Thyroid gland (tissue), 4 donors: ENCODE results near the gene SORCS2. TPM values are rescaled to one million over a fixed set of nuclear protein-coding genes. Genes with fewer than 3 reads are reported as not detected.

Experiments used
- DNase-seq, 2 donors: peaks; one replicate each; pipeline ENCODE4 v3.0.0-alpha.2; 2019
- H3K27ac ChIP-seq, 3 donors: fragments of 200-600 bp; sonication (generic); 1 replicate in 2 of 3; 2 replicates in 1 of 3; pipeline ENCODE4 v1.5.1; 2016 to 2019; ENCODE audit warnings: mild to moderate bottlenecking in 1 of 3, moderate library complexity in 1 of 3
- H3K27me3 ChIP-seq: fragments of 200-600 bp; sonication (generic); one replicate; pipeline ENCODE4 v1.5.1; 2019
- H3K36me3 ChIP-seq, 2 donors: fragments of 200-600 bp; sonication (generic); one replicate each; pipeline ENCODE4 v1.5.1; 2016 to 2019
- H3K4me1 ChIP-seq, 2 donors: fragments of 200-600 bp; sonication (generic); one replicate each; pipeline ENCODE4 v1.5.1; 2017 to 2019
- H3K4me3 ChIP-seq, 3 donors: fragments of 200-600 bp; sonication (generic); replicated peaks in 1 of 3; 1 replicate in 2 of 3; 2 replicates in 1 of 3; pipeline ENCODE4 v1.5.1; 2016; ENCODE audit warnings: mild to moderate bottlenecking in 1 of 3
- H3K9me3 ChIP-seq: fragments of 200-600 bp; sonication (generic); one replicate; pipeline ENCODE4 v1.5.1; 2017
- POLR2A ChIP-seq, 2 donors: fragments of 450-650 bp; IDR thresholded peaks; one replicate each; pipeline ENCODE4 v1.6.1; 2017; ENCODE audit warnings: antibody characterized with exemption in 2 of 2, mild to moderate bottlenecking in 2 of 2, moderate library complexity in 1 of 2
- WGBS, 2 donors: methylation state at CpG; one replicate each; pipeline ENCODE4 v1.1.5; 2017; 5-methylcytosine and 5-hydroxymethylcytosine counted together
- intact Hi-C: fragments of 100-400 bp; cut with DNase I; formaldehyde crosslinking; loops from one replicate; pipeline ENCODE4 v1.15.1; 2023
- total RNA-seq, 4 donors: library from RNA; depleted of rRNA; stranded (reverse); fragments of >200 nt; gene quantifications; one replicate each; pipeline ENCODE4 v1.2.3, GENCODE V29; 2016
- TF ChIP-seq, protein P1 (sequence below), 6 experiments: fragments of 200-600 bp in 3 of 6; fragments of 450-650 bp in 3 of 6; sonication (generic) in 3 of 6; IDR thresholded peaks; one replicate each; pipeline ENCODE4 v1.5.1; 2016 to 2019; ENCODE audit warnings: antibody characterized with exemption in 6 of 6, mild to moderate bottlenecking in 2 of 6, inconsistent platforms in 1 of 6, moderate library complexity in 1 of 6

SORCS2 gene
- total RNA-seq, 4 donors from 2014 or later, result 1.7 to 13.6 (median 3.6) TPM

DNA sequence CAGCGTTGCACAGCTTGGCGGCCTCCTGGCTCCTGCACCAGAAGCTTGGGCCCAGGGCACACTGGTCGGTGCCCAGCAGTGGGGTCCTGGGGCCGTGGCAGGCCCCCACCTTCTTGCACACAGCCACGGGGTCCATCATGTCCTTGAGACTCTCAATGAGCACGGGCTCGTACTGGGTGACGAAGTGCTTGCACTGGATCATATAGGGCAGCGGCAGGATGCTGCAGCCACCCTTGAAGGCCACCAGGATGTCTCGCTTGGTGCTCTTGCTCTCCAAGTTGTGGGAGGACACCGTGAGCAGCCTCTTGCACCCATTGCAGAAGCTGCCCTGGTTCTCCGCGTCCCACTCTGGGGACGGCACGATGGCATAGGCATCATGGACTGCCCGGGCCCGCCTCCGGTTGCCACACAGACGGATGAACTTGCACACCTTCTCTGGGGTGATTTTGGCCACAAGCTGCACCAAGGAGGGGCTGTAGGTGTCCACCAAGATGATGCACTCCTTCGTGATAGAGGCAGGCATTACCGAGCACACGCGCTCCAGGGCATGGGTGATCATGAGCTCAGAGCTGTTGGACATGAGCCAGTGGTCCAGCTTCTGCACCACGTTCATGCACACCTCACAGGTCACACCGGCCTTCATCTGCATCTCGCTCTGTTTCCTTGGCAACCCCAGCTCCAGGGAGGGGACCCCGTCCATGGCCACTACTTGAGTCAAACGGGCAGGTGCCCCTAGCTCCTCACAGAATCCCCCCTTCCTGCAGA lies 241.2 kb downstream of the SORCS2 start:
- H3K4me1 ChIP-seq, result peaks cover 0 to 5% of the 10 kb centered on the region in 2 donors
- no peak for TF ChIP-seq POLR2A (IDR thresholded peaks at IDR 0.05)
- TF ChIP-seq, protein P1, sequence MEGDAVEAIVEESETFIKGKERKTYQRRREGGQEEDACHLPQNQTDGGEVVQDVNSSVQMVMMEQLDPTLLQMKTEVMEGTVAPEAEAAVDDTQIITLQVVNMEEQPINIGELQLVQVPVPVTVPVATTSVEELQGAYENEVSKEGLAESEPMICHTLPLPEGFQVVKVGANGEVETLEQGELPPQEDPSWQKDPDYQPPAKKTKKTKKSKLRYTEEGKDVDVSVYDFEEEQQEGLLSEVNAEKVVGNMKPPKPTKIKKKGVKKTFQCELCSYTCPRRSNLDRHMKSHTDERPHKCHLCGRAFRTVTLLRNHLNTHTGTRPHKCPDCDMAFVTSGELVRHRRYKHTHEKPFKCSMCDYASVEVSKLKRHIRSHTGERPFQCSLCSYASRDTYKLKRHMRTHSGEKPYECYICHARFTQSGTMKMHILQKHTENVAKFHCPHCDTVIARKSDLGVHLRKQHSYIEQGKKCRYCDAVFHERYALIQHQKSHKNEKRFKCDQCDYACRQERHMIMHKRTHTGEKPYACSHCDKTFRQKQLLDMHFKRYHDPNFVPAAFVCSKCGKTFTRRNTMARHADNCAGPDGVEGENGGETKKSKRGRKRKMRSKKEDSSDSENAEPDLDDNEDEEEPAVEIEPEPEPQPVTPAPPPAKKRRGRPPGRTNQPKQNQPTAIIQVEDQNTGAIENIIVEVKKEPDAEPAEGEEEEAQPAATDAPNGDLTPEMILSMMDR (IDR thresholded peaks at IDR 0.05), result no peak
- no peak for DNase-seq
- H3K9me3 ChIP-seq, result no peaks in the 10 kb centered on the region
- no peaks in the 10 kb centered on the region for H3K27me3 ChIP-seq
- intact Hi-C loops, result no loop called here
- H3K4me3 ChIP-seq, result no peak overlapping the region
- WGBS, 2 donors, result 87 to 91% methylated on average over 10 to 24 of the region's 28 CpGs
- no peak overlapping the region for H3K27ac ChIP-seq
- H3K36me3 ChIP-seq, result no peaks in the 10 kb centered on the region

DNA sequence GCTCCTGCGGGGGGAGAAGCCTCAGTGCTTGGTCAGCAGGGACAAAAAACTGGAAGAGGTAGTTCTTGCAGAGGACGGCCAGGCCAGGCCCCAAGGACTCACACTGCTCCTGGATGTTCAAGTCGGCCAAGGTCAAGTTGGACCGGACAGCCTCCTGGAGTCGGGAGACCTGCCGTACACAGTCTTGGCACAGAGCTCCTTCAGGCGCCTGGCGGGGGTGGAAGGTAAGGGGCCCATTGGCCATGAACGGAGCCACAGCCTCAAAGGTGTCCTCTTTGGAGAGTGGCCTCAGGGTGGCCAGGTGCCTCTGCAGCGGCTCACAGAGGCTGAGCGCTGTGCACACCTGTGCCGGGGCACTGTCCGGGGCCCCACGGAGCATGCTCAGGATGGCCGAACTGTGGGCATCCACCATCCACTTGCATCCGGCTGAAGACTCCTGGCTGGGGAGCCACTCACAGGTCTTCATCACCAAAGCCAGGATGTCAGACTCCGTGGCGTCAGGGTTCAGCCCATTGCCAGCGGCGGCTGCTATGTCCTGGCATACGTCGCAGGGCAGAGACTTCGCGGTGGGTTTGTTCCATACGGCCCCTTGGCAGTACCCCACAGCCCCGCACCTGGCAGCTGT lies 241.9 kb downstream of the SORCS2 start:
- intact Hi-C loops, result no loop called here
- H3K4me1 ChIP-seq, result peaks cover 0 to 5% of the 10 kb centered on the region in 2 donors
- WGBS, 2 donors, result 87% methylated on average over 12 to 15 of the region's 26 CpGs
- H3K4me3 ChIP-seq, result no peak overlapping the region
- no peaks in the 10 kb centered on the region for H3K9me3 ChIP-seq
- no peaks in the 10 kb centered on the region for H3K27me3 ChIP-seq
- TF ChIP-seq, protein P1 (IDR thresholded peaks at IDR 0.05), result no peak
- TF ChIP-seq POLR2A (IDR thresholded peaks at IDR 0.05), result no peak
- no peaks in the 10 kb centered on the region for H3K36me3 ChIP-seq
- no peak overlapping the region for H3K27ac ChIP-seq
- no peak for DNase-seq

DNA sequence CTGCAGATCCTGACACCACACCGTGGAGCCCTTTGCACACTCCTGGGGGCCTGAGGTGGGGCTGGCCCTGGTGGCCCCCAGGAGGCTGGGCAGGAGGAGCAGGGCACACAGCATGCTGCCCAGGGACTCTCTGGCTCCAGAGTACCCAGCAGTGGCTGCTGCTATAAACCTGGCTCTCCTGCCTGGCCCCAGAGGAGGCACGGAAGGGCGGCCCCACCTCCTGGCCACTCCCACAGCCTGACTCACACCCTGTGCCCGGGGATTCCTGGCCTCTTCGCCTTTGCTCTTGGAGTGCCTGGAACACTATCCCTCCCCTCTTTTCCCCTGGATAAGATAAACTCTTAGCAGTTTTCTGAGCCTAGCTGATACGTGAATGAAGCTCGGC lies 242.4 kb downstream of the SORCS2 start, which contains the start of gene PSAPL1:
TSS of gene PSAPL1 (minus strand) at position 165 of the 385 bp plus-strand sequence. CDS start at position 114, 51 bp downstream.
- Histone ChIP-seq H3K27me3 (no peaks in the 10 kb centered on the region), H3K27ac (no peak within 1 kb of the TSS), H3K36me3 (no peaks in the 10 kb centered on the region), H3K9me3 (no peaks in the 10 kb centered on the region), H3K4me3 (no peak within 1 kb of the TSS), H3K4me1 (peaks cover 0 to 5% of the 10 kb centered on the region in 2 donors)
- WGBS, 2 donors, result 31 to 64% methylated on average over 7 of the region's 7 CpGs
- TF ChIP-seq POLR2A (IDR thresholded peaks at IDR 0.05), result no peak
- TF ChIP-seq, protein P1 (IDR thresholded peaks at IDR 0.05), result no peak
- intact Hi-C loops, result no loop called here
- DNase-seq, result peak; percentile 11 to 16

DNA sequence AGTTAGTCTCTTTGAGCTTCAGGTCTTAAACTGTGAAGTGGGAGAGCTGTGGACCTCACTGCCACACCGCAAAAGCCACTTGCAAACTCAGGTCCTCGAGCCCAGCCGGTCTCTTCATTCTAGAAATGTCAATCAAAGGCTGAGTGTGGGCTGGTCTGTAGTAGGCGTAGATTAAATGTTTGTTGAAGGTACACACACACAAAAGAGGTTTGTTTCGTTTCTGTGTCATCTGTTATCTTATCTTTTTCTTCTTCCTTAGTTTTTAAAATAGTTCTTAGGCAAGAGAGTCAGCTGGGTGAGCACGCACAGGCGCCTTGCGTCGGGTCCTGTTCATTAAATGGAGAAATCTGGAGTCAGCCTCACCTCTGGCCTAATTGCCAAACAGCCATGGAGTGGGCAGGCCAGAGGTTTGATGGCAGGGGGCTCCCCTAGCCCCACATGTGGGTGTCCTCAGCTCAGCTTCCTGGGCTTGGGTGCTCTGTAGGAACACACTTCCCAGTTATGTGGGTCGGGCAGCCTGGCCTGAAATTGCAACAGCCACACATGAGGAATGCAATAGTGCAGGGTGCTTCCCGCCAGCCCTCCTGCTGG lies 243.2 kb downstream of the SORCS2 start:
- no peak overlapping the region for H3K4me3 ChIP-seq
- peaks cover 0 to 5% of the 10 kb centered on the region in 2 donors for H3K4me1 ChIP-seq
- no peak for TF ChIP-seq POLR2A (IDR thresholded peaks at IDR 0.05)
- TF ChIP-seq, protein P1 (IDR thresholded peaks at IDR 0.05), result no peak
- no peaks in the 10 kb centered on the region for H3K9me3 ChIP-seq
- no peak for DNase-seq
- no peak overlapping the region for H3K27ac ChIP-seq
- intact Hi-C loops, result no loop called here
- WGBS, 2 donors, result 84 to 89% methylated on average over 11 of the region's 11 CpGs
- no peaks in the 10 kb centered on the region for H3K27me3 ChIP-seq
- H3K36me3 ChIP-seq, result no peaks in the 10 kb centered on the region

DNA sequence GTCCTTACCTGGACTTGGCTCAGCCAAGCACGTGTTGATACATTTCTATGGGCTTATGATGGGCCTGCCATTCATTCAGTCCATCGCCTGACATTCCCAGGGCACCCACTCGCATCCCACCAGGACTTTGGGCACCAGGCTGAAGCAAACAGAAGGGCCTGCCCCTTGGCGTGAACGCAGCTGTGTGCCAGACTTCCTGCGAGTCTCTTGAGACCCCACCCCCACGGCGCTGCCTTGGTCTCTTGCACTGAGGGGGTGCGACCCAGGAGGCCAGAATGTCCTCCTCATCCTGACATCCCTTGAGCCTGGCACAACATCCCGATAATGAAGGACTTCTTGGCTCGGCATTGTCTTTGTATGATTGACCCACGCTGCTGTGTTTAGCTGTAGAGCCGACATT lies 243.9 kb downstream of the SORCS2 start:
- WGBS, 2 donors, result 74 to 83% methylated on average over 11 to 13 of the region's 13 CpGs
- no peak for DNase-seq
- Histone ChIP-seq H3K27ac (no peak overlapping the region), H3K4me3 (no peak overlapping the region), H3K4me1 (peaks cover 0 to 5% of the 10 kb centered on the region in 2 donors), H3K9me3 (no peaks in the 10 kb centered on the region), H3K27me3 (no peaks in the 10 kb centered on the region), H3K36me3 (no peaks in the 10 kb centered on the region)
- intact Hi-C loops, result no loop called here
- TF ChIP-seq, protein P1 (IDR thresholded peaks at IDR 0.05), result no peak
- TF ChIP-seq POLR2A (IDR thresholded peaks at IDR 0.05), result no peak
